ENCODE data around the gene DTNBP1. TPM values are rescaled to one million over a fixed set of nuclear protein-coding genes. Genes with fewer than 3 reads are reported as not detected.

The DTNBP1 gene
- total RNA-seq, 2 experiments from 2014 or later: 14.6 to 16.3 TPM

GRCh38 chr6:15510536-15511247 is 152.1 kb downstream of the DTNBP1 start:
- Mint-ChIP-seq H3K9me3 (no peaks in the 10 kb centered on the region), H3K36me3 (ENCODE audit: low read depth) (peaks cover 45% of the 10 kb centered on the region), H3K4me3 (no peak overlapping the region), H3K27me3 (ENCODE audit: low read depth) (no peaks in the 10 kb centered on the region), H3K4me1 (ENCODE audit: low read depth) (no peaks in the 10 kb centered on the region), H3K27ac (no peak overlapping the region)
- intact Hi-C loops (cut with micrococcal nuclease): no loop called here
- CTCF ChIA-PET: no interaction called here
- no peak for DNase-seq

GRCh38 chr6:15510121-15510520 is 152.7 kb downstream of the DTNBP1 start:
- intact Hi-C loops (cut with micrococcal nuclease): no loop called here
- H3K9me3 Mint-ChIP-seq: no peaks in the 10 kb centered on the region
- no peak overlapping the region for H3K4me3 Mint-ChIP-seq
- H3K27ac Mint-ChIP-seq: no peak overlapping the region
- no peak for DNase-seq
- H3K36me3 Mint-ChIP-seq (ENCODE audit: low read depth): peaks cover 45% of the 10 kb centered on the region
- CTCF ChIA-PET: no interaction called here
- no peaks in the 10 kb centered on the region for H3K27me3 Mint-ChIP-seq (ENCODE audit: low read depth)
- H3K4me1 Mint-ChIP-seq (ENCODE audit: low read depth): no peaks in the 10 kb centered on the region

GRCh38 chr6:15509335-15509933 is 153.4 kb downstream of the DTNBP1 start:
- H3K27me3 Mint-ChIP-seq (ENCODE audit: low read depth): no peaks in the 10 kb centered on the region
- intact Hi-C loops (cut with micrococcal nuclease): no loop called here
- CTCF ChIA-PET: no interaction called here
- H3K9me3 Mint-ChIP-seq: no peaks in the 10 kb centered on the region
- no peaks in the 10 kb centered on the region for H3K4me1 Mint-ChIP-seq (ENCODE audit: low read depth)
- peaks cover 39% of the 10 kb centered on the region for H3K36me3 Mint-ChIP-seq (ENCODE audit: low read depth)
- DNase-seq: no peak
- H3K4me3 Mint-ChIP-seq: no peak overlapping the region
- H3K27ac Mint-ChIP-seq: no peak overlapping the region

- intact Hi-C loops (cut with micrococcal nuclease): no loop called here
- H3K27ac Mint-ChIP-seq: no peak overlapping the region
- no peaks in the 10 kb centered on the region for H3K27me3 Mint-ChIP-seq (ENCODE audit: low read depth)
Observed at GRCh38 chr6:15508931-15509330, 153.9 kb downstream of the DTNBP1 start.

GRCh38 chr6:15508441-15508871 is 154.4 kb downstream of the DTNBP1 start:
- Mint-ChIP-seq H3K36me3 (ENCODE audit: low read depth) (peaks cover 36% of the 10 kb centered on the region), H3K27ac (no peak overlapping the region), H3K27me3 (ENCODE audit: low read depth) (no peaks in the 10 kb centered on the region), H3K9me3 (no peaks in the 10 kb centered on the region), H3K4me3 (no peak overlapping the region), H3K4me1 (ENCODE audit: low read depth) (no peaks in the 10 kb centered on the region)
- intact Hi-C loops (cut with micrococcal nuclease): no loop called here
- CTCF ChIA-PET: no interaction called here
- DNase-seq: no peak

More at GRCh38 chr6:15508931-15509330, 153.9 kb downstream of the DTNBP1 start:
- peaks cover 37% of the 10 kb centered on the region for H3K36me3 Mint-ChIP-seq (ENCODE audit: low read depth)
- no peaks in the 10 kb centered on the region for H3K9me3 Mint-ChIP-seq
- CTCF ChIA-PET: no interaction called here
- DNase-seq: no peak
- no peak overlapping the region for H3K4me3 Mint-ChIP-seq
- no peaks in the 10 kb centered on the region for H3K4me1 Mint-ChIP-seq (ENCODE audit: low read depth)

GRCh38 chr6:15507746-15508145 is 155.1 kb downstream of the DTNBP1 start:
- Mint-ChIP-seq H3K27ac (no peak overlapping the region), H3K4me3 (no peak overlapping the region), H3K36me3 (ENCODE audit: low read depth) (peaks cover 35% of the 10 kb centered on the region), H3K9me3 (no peaks in the 10 kb centered on the region), H3K27me3 (ENCODE audit: low read depth) (no peaks in the 10 kb centered on the region), H3K4me1 (ENCODE audit: low read depth) (no peaks in the 10 kb centered on the region)
- DNase-seq: no peak
- CTCF ChIA-PET: no interaction called here
- intact Hi-C loops (cut with micrococcal nuclease): no loop called here

- no peak overlapping the region for H3K27ac Mint-ChIP-seq
- peaks cover 30% of the 10 kb centered on the region for H3K36me3 Mint-ChIP-seq (ENCODE audit: low read depth)
Observed at GRCh38 chr6:15507221-15507620, 155.6 kb downstream of the DTNBP1 start.

GRCh38 chr6:15506066-15506465 is 156.8 kb downstream of the DTNBP1 start:
- Mint-ChIP-seq H3K27ac (no peak overlapping the region), H3K9me3 (no peaks in the 10 kb centered on the region), H3K4me1 (ENCODE audit: low read depth) (no peaks in the 10 kb centered on the region), H3K27me3 (ENCODE audit: low read depth) (no peaks in the 10 kb centered on the region), H3K36me3 (ENCODE audit: low read depth) (peaks cover 34% of the 10 kb centered on the region), H3K4me3 (no peak overlapping the region)
- CTCF ChIA-PET: interaction anchor here (0.6 to 0.7 kb wide), 2 partner anchors 217 to 554 kb away, joined by 3 read pairs; no protein-coding TSS in a partner anchor
- intact Hi-C loops (cut with micrococcal nuclease): no loop called here
- peak; percentile 2 for DNase-seq

More at GRCh38 chr6:15507221-15507620, 155.6 kb downstream of the DTNBP1 start:
- Mint-ChIP-seq H3K4me3 (no peak overlapping the region), H3K4me1 (ENCODE audit: low read depth) (no peaks in the 10 kb centered on the region), H3K9me3 (no peaks in the 10 kb centered on the region), H3K27me3 (ENCODE audit: low read depth) (no peaks in the 10 kb centered on the region)
- CTCF ChIA-PET: no interaction called here
- peak; percentile 2 for DNase-seq
- intact Hi-C loops (cut with micrococcal nuclease): no loop called here

- Mint-ChIP-seq H3K27me3 (ENCODE audit: low read depth) (no peaks in the 10 kb centered on the region), H3K4me3 (no peak overlapping the region), H3K27ac (no peak overlapping the region), H3K9me3 (no peaks in the 10 kb centered on the region), H3K4me1 (ENCODE audit: low read depth) (no peaks in the 10 kb centered on the region), H3K36me3 (ENCODE audit: low read depth) (peaks cover 37% of the 10 kb centered on the region)
- intact Hi-C loops (cut with micrococcal nuclease): no loop called here
- peak; percentile 1 for DNase-seq
- CTCF ChIA-PET: interaction anchor here (0.6 kb wide), 1 partner anchor 217 kb away, joined by 3 read pairs; no protein-coding TSS in a partner anchor
Observed at GRCh38 chr6:15505463-15505918, 157.3 kb downstream of the DTNBP1 start.

GRCh38 chr6:15504581-15505350 is 158.1 kb downstream of the DTNBP1 start:
- Mint-ChIP-seq H3K27me3 (ENCODE audit: low read depth) (no peaks in the 10 kb centered on the region), H3K4me1 (ENCODE audit: low read depth) (no peaks in the 10 kb centered on the region), H3K36me3 (ENCODE audit: low read depth) (peaks cover 38% of the 10 kb centered on the region), H3K4me3 (no peak overlapping the region), H3K27ac (no peak overlapping the region), H3K9me3 (no peaks in the 10 kb centered on the region)
- CTCF ChIA-PET: no interaction called here
- intact Hi-C loops (cut with micrococcal nuclease): no loop called here
- DNase-seq: no peak

- no peak overlapping the region for H3K4me3 Mint-ChIP-seq
- intact Hi-C loops (cut with micrococcal nuclease): no loop called here
- H3K4me1 Mint-ChIP-seq (ENCODE audit: low read depth): no peaks in the 10 kb centered on the region
- H3K9me3 Mint-ChIP-seq: no peaks in the 10 kb centered on the region
- no peak overlapping the region for H3K27ac Mint-ChIP-seq
- DNase-seq: no peak
- H3K27me3 Mint-ChIP-seq (ENCODE audit: low read depth): no peaks in the 10 kb centered on the region
- CTCF ChIA-PET: no interaction called here
- peaks cover 33% of the 10 kb centered on the region for H3K36me3 Mint-ChIP-seq (ENCODE audit: low read depth)
Observed at GRCh38 chr6:15504040-15504495, 158.8 kb downstream of the DTNBP1 start.

- CTCF ChIA-PET: no interaction called here
- no peak for DNase-seq
- H3K4me3 Mint-ChIP-seq: no peak overlapping the region
- no peaks in the 10 kb centered on the region for H3K4me1 Mint-ChIP-seq (ENCODE audit: low read depth)
- no peak overlapping the region for H3K27ac Mint-ChIP-seq
- H3K9me3 Mint-ChIP-seq: no peaks in the 10 kb centered on the region
- intact Hi-C loops (cut with micrococcal nuclease): no loop called here
- H3K27me3 Mint-ChIP-seq (ENCODE audit: low read depth): no peaks in the 10 kb centered on the region
- peaks cover 28% of the 10 kb centered on the region for H3K36me3 Mint-ChIP-seq (ENCODE audit: low read depth)
Observed at GRCh38 chr6:15503346-15503680, 159.5 kb downstream of the DTNBP1 start.
